Thyroid gland (tissue), 4 donors: ENCODE results near the gene ABCA13.

ENCODE experiments used
- CTCF ChIP-seq, 6 experiments: fragments of 200-600 bp in 3 of 6; fragments of 450-650 bp in 3 of 6; sonication (generic) in 3 of 6; IDR thresholded peaks; one replicate each; pipeline ENCODE4 v1.5.1; 2016 to 2019; ENCODE audit warnings: antibody characterized with exemption in 6 of 6, mild to moderate bottlenecking in 2 of 6, inconsistent platforms in 1 of 6, moderate library complexity in 1 of 6
- POLR2A ChIP-seq, 2 donors: fragments of 450-650 bp; IDR thresholded peaks; one replicate each; pipeline ENCODE4 v1.6.1; 2017; ENCODE audit warnings: antibody characterized with exemption in 2 of 2, mild to moderate bottlenecking in 2 of 2, moderate library complexity in 1 of 2

GRCh38 chr7:48140001-48140681 is 31.1 kb upstream of the ABCA13 start:
- TF ChIP-seq CTCF (IDR thresholded peaks at IDR 0.05) (no peak), POLR2A (IDR thresholded peaks at IDR 0.05) (no peak)
